Liver (tissue), 9 donors: ENCODE results near the gene TM7SF2. TPM values are rescaled to one million over a fixed set of nuclear protein-coding genes. Genes with fewer than 3 reads are reported as not detected.

Source experiments
- DNase-seq: peaks from one replicate; pipeline ENCODE4 v3.0.0-alpha.2; 2017; ENCODE audit warnings: low spot score
- H3K27ac ChIP-seq, 2 donors: one replicate each; pipeline ENCODE4 v1.7.0; 2013; ENCODE audit warnings: inconsistent platforms in 2 of 2, low read length in 2 of 2, control low read depth in 1 of 2, low read depth in 1 of 2, mild to moderate bottlenecking in 1 of 2
- H3K27me3 ChIP-seq, 4 donors: one replicate each; pipeline versions ENCODE4 v1.6.1 to v1.7.0; 2013; ENCODE audit warnings: low read length in 3 of 4, inconsistent platforms in 1 of 4, mild to moderate bottlenecking in 1 of 4, moderate library complexity in 1 of 4; ENCODE audit not compliant: control insufficient read depth in 4 of 4, insufficient read depth in 4 of 4
- H3K36me3 ChIP-seq, 4 donors: one replicate each; pipeline versions ENCODE4 v1.6.1 to v1.7.0; 2013; ENCODE audit warnings: low read length in 3 of 4, mild to moderate bottlenecking in 3 of 4, low read depth in 1 of 4, moderate library complexity in 1 of 4; ENCODE audit not compliant: control insufficient read depth in 4 of 4, insufficient read depth in 3 of 4
- H3K4me1 ChIP-seq, 4 donors: one replicate each; pipeline versions ENCODE4 v1.6.1 to v1.7.0; 2013; ENCODE audit warnings: low read length in 3 of 4, mild to moderate bottlenecking in 3 of 4, moderate library complexity in 1 of 4; ENCODE audit not compliant: control insufficient read depth in 4 of 4, insufficient read depth in 4 of 4
- H3K4me3 ChIP-seq, 3 donors: one replicate each; pipeline versions ENCODE4 v1.6.1 to v1.7.0; 2013; ENCODE audit warnings: low read length in 3 of 3, control low read depth in 1 of 3, low read depth in 1 of 3, mild to moderate bottlenecking in 1 of 3
- H3K9ac ChIP-seq, 2 donors: one replicate each; pipeline ENCODE4 v1.7.0; 2013; ENCODE audit warnings: low read length in 2 of 2, mild to moderate bottlenecking in 2 of 2, moderate library complexity in 2 of 2, control low read depth in 1 of 2, low read depth in 1 of 2
- H3K9me3 ChIP-seq, 4 donors: one replicate each; pipeline versions ENCODE4 v1.6.1 to v1.7.0; 2013; ENCODE audit warnings: low read length in 3 of 4; ENCODE audit not compliant: control insufficient read depth in 4 of 4
- ATF3 ChIP-seq: IDR thresholded peaks from 2 replicates; pipeline ENCODE4 v1.6.1; 2016; ENCODE audit warnings: antibody characterized with exemption
- CTCF ChIP-seq: fragments of 150-350 bp; IDR thresholded peaks from 2 replicates; pipeline ENCODE4 v1.5.1; 2017; ENCODE audit warnings: improper control_type of control experiment, low read depth, low read length; ENCODE audit not compliant: missing input control
- EGR1 ChIP-seq, 2 donors: IDR thresholded peaks; 2 replicates each; pipeline ENCODE4 v1.6.1; 2016 to 2018; ENCODE audit warnings: antibody characterized with exemption in 2 of 2, low read depth in 2 of 2
- FOXA1 ChIP-seq: IDR thresholded peaks from 2 replicates; pipeline ENCODE4 v1.6.1; 2016; ENCODE audit warnings: antibody characterized with exemption
- FOXA2 ChIP-seq: IDR thresholded peaks from 2 replicates; pipeline ENCODE4 v1.6.1; 2016; ENCODE audit warnings: antibody characterized with exemption
- GABPA ChIP-seq, 2 donors: IDR thresholded peaks in 1 of 2; conservative IDR thresholded peaks in 1 of 2; 2 replicates each; pipeline ENCODE4 v1.6.1; 2016; ENCODE audit warnings: antibody characterized with exemption in 2 of 2, mild to moderate bottlenecking in 1 of 2, moderate library complexity in 1 of 2
- HNF4A ChIP-seq, 2 donors: conservative IDR thresholded peaks; 2 replicates each; pipeline ENCODE4 v1.6.1; 2016; ENCODE audit warnings: antibody characterized with exemption in 2 of 2, mild to moderate bottlenecking in 2 of 2
- HNF4G ChIP-seq: IDR thresholded peaks from 2 replicates; pipeline ENCODE4 v1.6.1; 2016; ENCODE audit warnings: antibody characterized with exemption
- JUND ChIP-seq, 2 donors: IDR thresholded peaks; 2 replicates each; pipeline ENCODE4 v1.6.1; 2016; ENCODE audit warnings: antibody characterized with exemption in 2 of 2
- MAX ChIP-seq: IDR thresholded peaks from 2 replicates; pipeline ENCODE4 v1.6.1; 2016; ENCODE audit warnings: antibody characterized with exemption
- NR2F2 ChIP-seq: IDR thresholded peaks from 2 replicates; pipeline ENCODE4 v1.6.1; 2016; ENCODE audit warnings: antibody characterized with exemption
- RAD21 ChIP-seq, 2 donors: IDR thresholded peaks; 2 replicates each; pipeline ENCODE4 v1.6.1; 2016; ENCODE audit warnings: antibody characterized with exemption in 2 of 2, mild to moderate bottlenecking in 2 of 2
- RXRA ChIP-seq, 2 donors: IDR thresholded peaks; 2 replicates each; pipeline ENCODE4 v1.6.1; 2017 to 2018; ENCODE audit warnings: antibody characterized with exemption in 2 of 2, mild to moderate bottlenecking in 1 of 2
- SP1 ChIP-seq: IDR thresholded peaks from 2 replicates; pipeline ENCODE4 v1.6.1; 2018; ENCODE audit warnings: antibody characterized with exemption, mild to moderate bottlenecking
- TAF1 ChIP-seq: conservative IDR thresholded peaks from 2 replicates; pipeline ENCODE4 v1.6.1; 2016; ENCODE audit warnings: antibody characterized with exemption, mild to moderate bottlenecking
- YY1 ChIP-seq: IDR thresholded peaks from 2 replicates; pipeline ENCODE4 v1.6.1; 2016; ENCODE audit warnings: antibody characterized with exemption, mild to moderate bottlenecking
- ZBTB33 ChIP-seq: IDR thresholded peaks from 2 replicates; pipeline ENCODE4 v1.6.1; 2016; ENCODE audit warnings: antibody characterized with exemption
- WGBS: extraction: QIAGEN DNeasy Blood & Tissue Kit; methylation state at CpG from one replicate; pipeline ENCODE4 v1.1.7; 2013; 5-methylcytosine and 5-hydroxymethylcytosine counted together
- polyA plus RNA-seq, 2 donors: library from polyadenylated mRNA; stranded (reverse) in 1 of 2; unstranded in 1 of 2; fragments of 200-250 nt in 1 of 2; fragments of >200 nt in 1 of 2; fragmentation: Nextera tagmentation in 1 of 2; extraction: Ambion mirVana in 1 of 2; gene quantifications; one replicate each; pipeline versions ENCODE4 v1.2.1 to v1.2.3, GENCODE V29; 2013 to 2015
- total RNA-seq, 2 donors: library from RNA; depleted of rRNA; stranded (reverse); fragments of >200 nt; gene quantifications; one replicate each; pipeline ENCODE4 v1.2.3, GENCODE V29; 2014
- TF ChIP-seq, protein P1 (sequence below): IDR thresholded peaks from 2 replicates; pipeline ENCODE4 v1.6.1; 2016; ENCODE audit warnings: antibody characterized with exemption, mild to moderate bottlenecking
- donor health status: healthy.
- donor health status: healthy.
- donor health status: healthy.
- donor health status: healthy.
- donor health status: healthy.

Gene TM7SF2
- total and polyA plus RNA-seq, 4 donors: 39.0 to 337 (median 89.1) TPM

- peaks cover 0 to 46% (median 30%) of the 10 kb centered on the region in 4 donors for H3K4me1 ChIP-seq
- TF ChIP-seq JUND (IDR thresholded peaks at IDR 0.05): no peak
- TF ChIP-seq, protein P1, sequence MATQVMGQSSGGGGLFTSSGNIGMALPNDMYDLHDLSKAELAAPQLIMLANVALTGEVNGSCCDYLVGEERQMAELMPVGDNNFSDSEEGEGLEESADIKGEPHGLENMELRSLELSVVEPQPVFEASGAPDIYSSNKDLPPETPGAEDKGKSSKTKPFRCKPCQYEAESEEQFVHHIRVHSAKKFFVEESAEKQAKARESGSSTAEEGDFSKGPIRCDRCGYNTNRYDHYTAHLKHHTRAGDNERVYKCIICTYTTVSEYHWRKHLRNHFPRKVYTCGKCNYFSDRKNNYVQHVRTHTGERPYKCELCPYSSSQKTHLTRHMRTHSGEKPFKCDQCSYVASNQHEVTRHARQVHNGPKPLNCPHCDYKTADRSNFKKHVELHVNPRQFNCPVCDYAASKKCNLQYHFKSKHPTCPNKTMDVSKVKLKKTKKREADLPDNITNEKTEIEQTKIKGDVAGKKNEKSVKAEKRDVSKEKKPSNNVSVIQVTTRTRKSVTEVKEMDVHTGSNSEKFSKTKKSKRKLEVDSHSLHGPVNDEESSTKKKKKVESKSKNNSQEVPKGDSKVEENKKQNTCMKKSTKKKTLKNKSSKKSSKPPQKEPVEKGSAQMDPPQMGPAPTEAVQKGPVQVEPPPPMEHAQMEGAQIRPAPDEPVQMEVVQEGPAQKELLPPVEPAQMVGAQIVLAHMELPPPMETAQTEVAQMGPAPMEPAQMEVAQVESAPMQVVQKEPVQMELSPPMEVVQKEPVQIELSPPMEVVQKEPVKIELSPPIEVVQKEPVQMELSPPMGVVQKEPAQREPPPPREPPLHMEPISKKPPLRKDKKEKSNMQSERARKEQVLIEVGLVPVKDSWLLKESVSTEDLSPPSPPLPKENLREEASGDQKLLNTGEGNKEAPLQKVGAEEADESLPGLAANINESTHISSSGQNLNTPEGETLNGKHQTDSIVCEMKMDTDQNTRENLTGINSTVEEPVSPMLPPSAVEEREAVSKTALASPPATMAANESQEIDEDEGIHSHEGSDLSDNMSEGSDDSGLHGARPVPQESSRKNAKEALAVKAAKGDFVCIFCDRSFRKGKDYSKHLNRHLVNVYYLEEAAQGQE: no peak
- TF ChIP-seq EGR1 (IDR thresholded peaks at IDR 0.05; ENCODE audit: low read depth in 2 of 2): peak; percentile 47 to 72
- TF ChIP-seq SP1: peak; percentile 83
- no peak for TF ChIP-seq GABPA (IDR thresholded peaks at IDR 0.05 in 1 of 2, conservative IDR thresholded peaks at IDR 0.05 in 1 of 2)
- no peak for TF ChIP-seq NR2F2
- no peak for TF ChIP-seq CTCF
- TF ChIP-seq TAF1: peak; percentile 68
- TF ChIP-seq RAD21 (IDR thresholded peaks at IDR 0.05): peak; percentile 47 to 68
- peak; percentile 37 for TF ChIP-seq YY1
- TF ChIP-seq HNF4A (conservative IDR thresholded peaks at IDR 0.05): peak; percentile 43 to 71
- TF ChIP-seq HNF4G: no peak
- peak in 1 of 2 donors; percentile 82 for TF ChIP-seq RXRA (IDR thresholded peaks at IDR 0.05)
- TF ChIP-seq MAX: peak; percentile 73
- peak; percentile 31 for TF ChIP-seq FOXA2
- peak; percentile 47 for TF ChIP-seq FOXA1
- no peak for TF ChIP-seq ATF3
- TF ChIP-seq ZBTB33: no peak
Measured at GRCh38 chr11:65134952-65135632, 23.4 kb downstream of the TM7SF2 start.

More at GRCh38 chr11:65134952-65135632, 23.4 kb downstream of the TM7SF2 start:
- H3K9me3 ChIP-seq: no peaks in the 10 kb centered on the region
- H3K27ac ChIP-seq: peak overlapping the region; percentile 99 to 100
- H3K27me3 ChIP-seq: no peaks in the 10 kb centered on the region
- peak overlapping the region; percentile 80 to 95 (median 90) for H3K4me3 ChIP-seq
- peak overlapping the region; percentile 96 to 100 for H3K9ac ChIP-seq
- peaks cover 22 to 29% (median 24%) of the 10 kb centered on the region in 4 donors for H3K36me3 ChIP-seq
- WGBS: 1% methylated on average over 24 of the region's 24 CpGs
- peak; percentile 84 for DNase-seq
